Measurements from ENCODE around the gene R3HDM1.

R3HDM1 gene

DNA sequence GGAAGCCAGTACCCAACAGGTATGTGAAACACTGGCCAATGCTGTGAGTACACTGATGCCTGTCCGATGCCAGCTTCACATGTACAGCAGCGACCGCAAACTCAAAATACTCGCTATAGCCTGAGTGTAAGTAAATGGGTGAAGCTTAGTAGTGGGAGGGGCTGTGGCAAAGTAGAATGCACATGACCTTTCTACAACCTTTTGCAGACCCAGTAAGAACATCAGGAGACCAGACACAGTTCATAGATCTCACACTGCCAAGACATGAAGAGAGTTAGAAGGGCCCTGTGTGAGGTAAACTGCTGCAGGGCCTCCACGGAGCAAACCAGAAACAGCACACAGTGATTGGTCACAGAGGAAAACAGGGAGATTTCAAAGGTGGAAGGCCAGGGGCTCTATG is 201.3 kb downstream of the R3HDM1 start:
- no peak for DNase-seq

DNA sequence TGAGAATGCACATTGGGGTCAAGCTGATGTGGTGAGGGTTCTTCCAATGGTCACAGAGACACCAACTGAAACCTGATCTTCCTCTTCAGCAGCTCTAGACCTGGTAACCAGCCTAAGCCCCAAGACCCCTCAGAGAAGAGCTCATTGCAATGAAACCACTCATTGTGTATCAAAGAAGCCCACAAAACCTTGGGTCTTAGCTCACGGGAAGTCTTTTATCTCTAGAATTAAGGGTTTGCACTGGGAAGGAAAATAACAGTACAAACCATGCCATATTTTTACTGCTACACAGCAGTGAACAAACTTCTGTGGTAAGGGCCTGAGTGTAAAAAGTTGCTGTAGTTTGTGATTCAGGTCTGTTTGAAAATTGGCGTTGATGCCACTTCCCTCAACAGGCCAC is 201.8 kb downstream of the R3HDM1 start:
- DNase-seq, result no peak

DNA sequence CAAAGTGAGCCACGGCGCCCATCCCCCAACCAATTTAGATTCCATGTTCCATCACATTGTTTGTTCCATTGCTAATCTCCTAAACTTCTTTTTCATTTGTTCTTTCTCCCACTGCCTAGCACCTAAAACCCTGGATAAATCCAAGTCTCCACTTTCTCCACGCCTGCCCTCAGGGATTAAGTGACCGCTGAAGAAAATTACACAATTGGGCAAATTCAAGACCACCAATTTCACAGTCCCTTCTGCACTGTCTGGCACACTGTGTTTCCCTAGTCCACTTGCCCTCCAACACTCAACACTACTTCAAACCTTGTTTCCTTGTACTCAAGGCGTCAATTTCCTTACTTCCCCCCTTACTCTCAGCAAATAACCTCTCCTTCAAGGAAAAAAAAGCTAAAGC is 205.3 kb downstream of the R3HDM1 start:
- no peak for DNase-seq

DNA sequence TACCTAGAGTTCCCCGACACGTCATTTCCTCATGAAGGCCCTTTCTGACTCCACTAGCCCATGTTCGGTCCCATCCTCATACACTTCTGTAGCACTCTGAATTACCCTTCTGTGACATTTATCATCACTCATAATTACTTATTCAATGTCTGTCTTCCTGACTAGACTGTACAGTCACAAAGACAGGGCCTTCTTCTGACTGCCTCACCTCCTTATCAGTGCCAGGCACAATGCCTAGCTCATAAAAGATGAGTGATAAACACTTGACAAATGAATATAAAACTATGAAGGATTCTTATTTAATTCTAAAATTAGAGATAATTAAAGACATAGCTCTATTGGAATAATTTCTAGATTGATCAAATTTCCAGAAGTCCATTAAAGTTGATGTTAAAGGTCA is 208.9 kb downstream of the R3HDM1 start:
- DNase-seq, result no peak

DNA sequence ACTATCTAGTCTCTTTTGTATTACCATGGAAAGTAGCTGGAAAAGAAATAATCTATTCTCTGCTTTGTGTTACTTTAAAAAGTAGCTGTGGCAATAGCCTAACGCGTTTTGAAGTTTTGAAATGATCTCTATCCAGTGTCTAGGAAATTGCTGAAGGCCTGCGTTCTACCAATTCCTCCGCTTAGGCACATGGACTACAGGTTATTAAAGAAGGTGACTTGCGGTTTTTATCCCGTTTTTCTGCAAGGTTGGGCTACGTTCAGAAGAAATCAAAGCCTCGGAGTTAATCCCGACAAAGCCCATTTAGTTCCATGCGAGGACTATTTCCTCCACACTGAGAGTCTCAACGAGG is 209.7 kb downstream of the R3HDM1 start:
- no peak for DNase-seq

DNA sequence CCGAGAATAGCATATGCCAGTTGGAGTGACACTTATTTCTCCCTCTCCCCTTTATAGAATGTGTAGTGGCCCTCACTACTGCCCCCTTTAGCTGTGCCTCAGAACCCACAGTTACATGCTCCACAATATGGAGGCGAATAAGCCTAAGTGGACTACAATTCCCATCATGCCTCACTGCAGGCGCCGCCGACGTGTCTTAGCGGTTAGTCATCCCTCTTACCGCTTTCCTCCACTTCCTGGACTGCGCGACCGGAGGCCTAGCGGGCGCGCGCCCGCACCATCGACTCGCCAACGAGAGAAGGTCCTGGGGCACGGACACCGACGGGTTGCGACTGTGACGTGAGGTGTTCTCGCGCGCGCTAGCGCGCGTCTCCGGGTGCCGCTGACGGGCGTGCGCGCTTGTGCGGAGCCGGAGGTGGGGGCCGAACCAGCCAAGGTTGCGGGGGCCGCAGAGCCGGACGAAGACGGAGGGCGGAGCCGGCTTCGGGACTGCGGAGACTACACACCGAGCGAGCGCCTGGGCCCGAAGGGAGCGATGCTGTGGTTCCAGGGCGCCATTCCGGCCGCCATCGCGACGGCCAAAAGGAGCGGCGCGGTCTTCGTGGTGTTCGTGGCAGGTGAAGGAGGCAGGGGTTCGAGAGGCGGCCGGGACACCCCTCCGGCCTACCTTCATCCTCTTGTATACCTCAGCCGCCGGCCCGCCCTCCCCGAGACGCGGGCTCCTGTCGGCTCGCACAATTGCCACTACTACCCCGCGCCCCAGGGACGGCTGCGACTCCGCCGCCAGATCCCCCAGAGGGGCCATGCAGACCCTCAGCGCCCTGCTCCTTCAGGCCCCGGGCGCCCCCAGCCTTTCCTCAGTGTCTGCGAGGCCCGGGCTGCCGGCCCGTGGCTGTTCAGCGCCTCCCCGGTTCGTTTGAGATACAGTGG is 210.4 kb downstream of the R3HDM1 start, which contains the start of gene UBXN4:
Gene UBXN4 (plus strand): TSS at position 461 of the 930 bp plus-strand sequence. CDS start 75 bp downstream, at position 536.
- DNase-seq, result peak; percentile 95

DNA sequence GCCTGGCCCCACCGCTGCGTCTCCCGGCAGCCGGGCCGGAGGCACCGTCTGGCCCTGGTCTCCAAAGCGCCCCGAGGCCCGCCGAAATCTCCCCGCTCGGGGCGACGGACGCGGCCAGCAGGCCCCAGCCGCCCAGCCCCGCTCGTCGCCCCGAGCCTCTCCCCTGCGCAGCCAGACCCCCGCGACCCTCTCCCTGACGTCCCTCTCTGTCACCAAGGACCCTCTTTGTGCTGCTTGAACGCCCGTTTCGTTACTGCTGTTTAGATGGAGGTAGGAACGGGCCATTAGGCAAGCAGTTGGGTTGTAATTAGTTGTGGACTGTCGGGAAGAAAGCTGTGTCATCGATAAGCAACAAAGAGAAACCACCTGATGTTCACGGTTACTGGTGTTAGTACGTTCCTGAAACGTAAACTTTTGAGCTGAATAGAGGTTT is 211.1 kb downstream of the R3HDM1 start:
- DNase-seq, result no peak

DNA sequence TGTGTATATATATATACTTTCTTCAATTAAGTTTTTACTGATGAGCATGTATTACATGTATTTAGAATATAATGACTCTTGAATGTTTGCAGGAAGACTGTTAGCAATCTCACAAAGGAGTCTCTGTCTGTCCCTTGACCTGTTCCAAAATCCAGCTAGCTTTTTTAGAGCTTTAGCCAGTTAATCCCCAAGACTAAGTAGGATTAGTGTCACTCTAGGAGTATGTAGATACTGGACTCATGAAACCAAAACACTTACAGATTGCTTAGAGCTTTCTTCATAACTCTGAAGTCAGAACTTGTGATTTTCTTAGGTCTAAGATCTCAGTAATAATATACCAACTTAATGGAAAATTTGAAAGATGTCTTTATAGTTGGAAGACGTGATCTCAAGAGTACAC is 212.6 kb downstream of the R3HDM1 start:
- DNase-seq, result no peak

DNA sequence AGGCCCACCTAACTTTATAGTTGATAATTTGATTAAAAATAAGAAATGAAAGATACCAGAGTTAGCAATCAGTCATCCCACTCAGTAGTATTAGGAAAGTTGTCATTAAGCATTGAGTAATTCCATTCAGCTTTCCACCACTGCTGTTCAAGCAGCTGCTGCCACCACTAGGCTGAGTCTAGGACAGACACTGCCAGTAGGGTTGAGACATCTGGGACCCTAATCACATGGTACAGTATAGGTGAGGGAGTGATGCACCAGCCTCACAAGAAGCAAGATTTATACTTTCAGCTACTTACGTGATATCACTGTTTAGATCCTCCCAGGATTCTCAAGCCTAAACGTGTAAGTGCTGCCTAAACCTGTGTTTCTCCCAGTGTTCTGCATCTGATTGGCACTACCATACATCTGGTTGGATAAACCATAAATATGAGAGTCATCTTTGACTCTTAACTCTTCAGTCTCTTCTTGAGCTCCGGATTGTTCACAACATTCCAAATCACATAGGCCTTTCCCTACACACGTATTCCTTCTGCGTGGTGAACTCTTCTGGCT is 213.6 kb downstream of the R3HDM1 start:
- DNase-seq, result no peak

DNA sequence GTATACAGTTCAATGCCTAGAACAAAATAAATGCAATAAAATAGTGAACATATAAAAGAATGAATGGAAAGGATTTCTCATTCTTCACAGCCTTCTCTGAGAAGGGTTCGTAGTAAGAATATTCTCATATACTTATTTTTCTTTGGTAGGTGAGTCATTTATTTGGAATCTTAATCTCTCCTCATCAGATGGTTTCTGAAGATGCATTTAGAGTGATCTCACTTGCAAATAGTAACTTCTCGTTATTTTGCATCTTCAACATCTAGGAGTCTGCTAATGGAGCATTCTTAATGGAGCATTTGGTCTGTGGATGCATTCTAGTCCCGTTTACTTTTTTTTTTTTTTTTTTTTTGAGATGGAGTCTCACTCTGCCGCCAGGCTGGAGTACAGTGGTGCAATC is 214.3 kb downstream of the R3HDM1 start:
- DNase-seq, result no peak

DNA sequence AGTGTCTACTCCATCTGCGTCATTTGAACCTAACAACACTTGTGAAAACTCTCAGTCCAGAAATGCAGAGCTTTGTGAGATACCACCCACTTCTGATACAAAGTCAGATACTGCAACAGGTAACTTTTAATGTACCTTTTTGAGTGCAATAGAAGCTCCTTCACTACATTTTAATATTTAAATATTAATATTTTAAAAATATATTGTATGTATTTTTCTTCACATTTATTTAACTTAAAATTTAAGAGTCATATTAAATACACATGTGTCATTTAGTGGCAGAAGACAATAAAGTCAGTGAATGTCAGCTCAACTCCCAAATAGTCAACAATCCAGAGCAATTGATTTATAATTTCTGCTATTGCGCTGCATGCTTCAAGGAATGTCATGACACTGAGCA is 224.3 kb downstream of the R3HDM1 start:
- DNase-seq, result no peak

DNA sequence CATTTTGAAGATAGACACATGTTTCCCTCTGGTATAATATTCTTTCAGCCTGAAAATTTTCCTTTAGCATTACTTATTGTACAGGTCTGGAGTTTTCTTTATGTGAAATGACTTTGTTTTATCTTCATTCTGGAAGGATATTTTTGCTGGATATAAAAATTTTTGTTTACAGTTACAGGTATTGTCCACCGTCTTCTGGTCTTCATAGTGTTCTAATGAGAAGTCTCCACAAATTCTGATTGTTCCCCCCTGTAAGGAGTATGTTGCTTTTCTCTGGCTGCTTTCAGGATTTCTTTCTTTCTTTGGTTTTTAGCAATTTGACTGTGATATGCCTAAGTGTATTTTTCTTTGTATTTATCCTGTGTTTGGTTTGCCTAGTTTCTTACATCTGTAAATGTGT is 225.4 kb downstream of the R3HDM1 start:
- no peak for DNase-seq

DNA sequence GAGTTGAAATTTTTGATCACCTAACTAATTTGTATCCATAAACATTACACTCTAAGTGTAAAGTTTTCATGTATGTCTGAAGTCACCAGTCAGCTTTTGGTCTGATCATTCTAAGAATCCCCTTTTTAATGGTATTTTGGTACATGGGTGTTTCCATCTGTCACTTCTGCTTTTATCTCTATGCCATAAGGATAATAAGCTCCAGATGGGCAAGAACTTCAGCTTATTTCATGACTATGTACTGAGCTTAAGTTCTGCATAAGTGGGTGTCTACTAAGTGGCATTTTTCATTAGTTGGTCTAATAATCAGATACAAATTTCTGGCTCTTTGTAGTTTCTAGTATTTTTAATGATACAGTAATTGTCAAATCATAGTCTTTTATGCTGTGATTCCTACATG is 230.7 kb downstream of the R3HDM1 start:
- no peak for DNase-seq

DNA sequence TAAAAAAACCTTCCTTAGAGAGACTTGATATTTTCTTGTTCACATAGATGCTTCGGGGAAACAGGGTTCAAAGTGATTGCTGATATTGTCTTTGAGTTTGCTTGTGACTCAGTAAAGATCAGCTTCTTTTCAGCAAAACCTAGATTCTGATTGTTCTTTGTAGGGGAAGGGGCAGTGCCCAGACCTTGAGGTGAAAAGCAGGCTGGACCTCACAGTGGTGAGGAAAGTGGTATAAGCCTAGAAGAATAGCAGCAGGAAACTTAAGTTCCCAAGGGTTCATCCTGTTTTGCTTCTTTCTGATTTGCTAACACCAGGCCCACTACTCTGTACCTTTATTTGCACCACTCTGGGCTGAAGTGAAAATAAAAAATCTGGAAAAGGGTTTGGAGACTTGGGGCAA is 231.2 kb downstream of the R3HDM1 start:
- no peak for DNase-seq

DNA sequence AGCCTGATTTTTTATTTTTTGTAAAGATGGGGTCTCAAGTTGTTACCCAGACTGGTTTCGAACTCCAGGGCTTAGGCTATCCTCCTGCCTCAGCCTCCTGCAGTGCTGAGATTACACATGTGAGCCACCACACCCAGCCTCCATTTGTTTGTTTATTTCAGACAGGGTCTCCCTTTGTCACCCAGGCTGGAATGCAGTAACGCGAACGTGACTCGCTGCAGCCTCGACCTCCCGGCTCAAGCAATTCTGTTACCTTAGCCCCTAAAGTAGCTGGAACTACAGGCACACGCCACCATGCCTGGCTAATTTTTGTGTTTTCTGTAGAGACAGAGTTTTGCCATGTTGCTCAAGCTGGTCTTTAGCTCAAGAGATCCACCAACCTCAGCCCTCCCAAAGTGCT is 237.6 kb downstream of the R3HDM1 start:
- no peak for DNase-seq

DNA sequence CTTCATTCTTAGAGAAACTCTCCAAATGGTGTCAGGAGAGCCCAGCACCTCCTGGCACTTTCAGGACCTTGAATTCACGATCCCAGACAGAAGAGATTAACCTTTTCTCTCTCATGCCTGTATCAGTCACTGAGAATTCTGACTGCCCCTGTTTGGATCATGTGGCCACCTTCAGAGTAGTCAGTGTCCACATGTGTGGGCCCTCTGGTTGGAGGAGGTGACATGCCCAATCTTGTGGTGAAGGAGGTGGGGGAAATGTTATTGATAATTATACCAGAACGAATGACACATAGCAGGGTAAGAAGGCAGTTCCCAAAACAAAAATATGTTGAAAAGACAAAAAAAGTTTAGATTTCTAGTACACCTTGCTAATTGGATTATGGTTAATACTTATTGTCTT is 242.0 kb downstream of the R3HDM1 start:
- DNase-seq, result no peak

DNA sequence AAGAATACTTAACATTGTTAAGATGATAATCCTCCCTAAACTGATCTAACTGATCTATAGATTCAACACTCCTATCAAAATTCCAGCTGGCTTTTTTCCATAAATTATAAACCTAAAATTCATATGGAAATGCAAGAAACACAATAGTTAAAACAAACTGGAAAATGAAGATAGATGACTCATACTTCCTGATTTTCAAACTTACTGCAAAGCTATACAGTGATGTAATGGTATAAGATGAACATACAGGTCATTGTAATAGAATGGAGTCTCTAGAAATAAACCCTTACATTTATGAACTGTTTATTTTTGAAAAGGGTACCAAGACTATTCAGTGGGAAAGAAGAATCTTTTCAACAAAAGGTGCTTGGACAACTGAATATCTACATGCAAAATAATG is 242.6 kb downstream of the R3HDM1 start:
- DNase-seq, result no peak

Measured in activated CD8-positive, alpha-beta memory T cell treated with anti-CD3 and anti-CD28 coated beads, Interleukin-2, amount 50 U/mL, for 4 hours (primary cell).